K562 (cell line): ENCODE data around the gene EPM2A.

Experiments used
- E4F1 ChIP-seq: fragments of 250-450 bp; sonication (Bioruptor Pico); IDR thresholded peaks from 2 replicates; pipeline ENCODE4 v1.5.0; 2021; ENCODE audit warnings: mild to moderate bottlenecking, borderline replicate concordance
- HDAC6 ChIP-seq: IDR thresholded peaks from 2 replicates; pipeline ENCODE4 v1.6.1; 2012; ENCODE audit warnings: low read depth, mild to moderate bottlenecking, control low read depth, inconsistent platforms, low read length, moderate library complexity
- MXI1 ChIP-seq: IDR thresholded peaks from 2 replicates; pipeline ENCODE4 v1.6.1; 2011; ENCODE audit warnings: low read depth, mild to moderate bottlenecking, improper control_type of control experiment, low read length
- PCBP1 ChIP-seq: fragments of 200-400 bp; formaldehyde crosslinking; IDR thresholded peaks from 2 replicates; pipeline ENCODE4 v1.6.1; 2018; ENCODE audit warnings: mild to moderate bottlenecking, low read depth, low read length; ENCODE audit not compliant: poor library complexity, severe bottlenecking

- TF ChIP-seq MXI1, result no peak
- TF ChIP-seq HDAC6, result no peak
- TF ChIP-seq E4F1 (CRISPR knock-in tag), result no peak
- TF ChIP-seq PCBP1, result no peak
These were observed 107.9 kb downstream of the EPM2A start for GRCh38 chr6:145627451-145627850.
